GM23338 (cell line): ENCODE results near the gene RNF34. TPM values are rescaled to one million over a fixed set of nuclear protein-coding genes. Genes with fewer than 3 reads are reported as not detected.
A peak's percentile ranks its signal among the peaks of the same experiment; 100 is the strongest.

Source experiments
- ATAC-seq: fragments of 200-7000 bp; cut with Tn5 transposase; 3 replicates; pipeline ENCODE4 v1.9.1; 2020
- DNase-seq: peaks from one replicate; pipeline ENCODE4 v3.0.0-alpha.2; 2015; ENCODE audit warnings: low spot score
- H2AFZ ChIP-seq: fragments of 200-600 bp; sonication (generic); 2 replicates; pipeline ENCODE4 v1.8.0; 2016; ENCODE audit warnings: antibody characterized with exemption, mild to moderate bottlenecking, moderate library complexity
- H3F3A ChIP-seq: fragments of 200-600 bp; sonication (generic); replicated peaks from 2 replicates; pipeline ENCODE4 v1.8.0; 2017; ENCODE audit warnings: antibody characterized with exemption, mixed run types, low read depth
- H3K27ac ChIP-seq: fragments of 200-600 bp; sonication (generic); 2 replicates; pipeline ENCODE4 v1.6.1; 2016; ENCODE audit warnings: low read depth
- H3K27me3 ChIP-seq: fragments of 200-600 bp; sonication (generic); 2 replicates; pipeline ENCODE4 v1.8.0; 2016; ENCODE audit warnings: mild to moderate bottlenecking, mixed run types, moderate library complexity; ENCODE audit not compliant: insufficient read depth
- H3K36me3 ChIP-seq: fragments of 200-600 bp; sonication (generic); 2 replicates; pipeline ENCODE4 v1.8.0; 2016; ENCODE audit warnings: mild to moderate bottlenecking; ENCODE audit not compliant: insufficient read depth
- H3K4me1 ChIP-seq: fragments of 200-600 bp; sonication (generic); 2 replicates; pipeline ENCODE4 v1.8.0; 2016; ENCODE audit warnings: mild to moderate bottlenecking, moderate library complexity; ENCODE audit not compliant: insufficient read depth
- H3K4me2 ChIP-seq: fragments of 200-600 bp; sonication (generic); 2 replicates; pipeline ENCODE4 v1.7.1; 2017; ENCODE audit warnings: mixed run types
- H3K4me3 ChIP-seq: fragments of 200-600 bp; sonication (generic); 2 replicates; pipeline ENCODE4 v1.6.1; 2016; ENCODE audit warnings: mixed run types
- H3K79me2 ChIP-seq: fragments of 200-600 bp; sonication (generic); replicated peaks from 2 replicates; pipeline ENCODE4 v1.8.0; 2017; ENCODE audit warnings: mild to moderate bottlenecking; ENCODE audit not compliant: insufficient read depth
- H3K9me2 ChIP-seq: fragments of 200-600 bp; sonication (generic); 2 replicates; pipeline ENCODE4 v1.8.0; 2017; ENCODE audit not compliant: insufficient read depth
- H4K20me1 ChIP-seq: fragments of 200-600 bp; sonication (generic); replicated peaks from 2 replicates; pipeline ENCODE4 v1.8.0; 2017; ENCODE audit warnings: mild to moderate bottlenecking; ENCODE audit not compliant: insufficient read depth
- H3K27ac Mint-ChIP-seq: 2 replicates; pipeline ENCODE4 v1.8.0; 2020; ENCODE audit warnings: inconsistent platforms, mild to moderate bottlenecking, moderate library complexity, mixed read lengths
- H3K27me3 Mint-ChIP-seq: 3 replicates; pipeline ENCODE4 v1.8.0; 2022; ENCODE audit warnings: low read depth, mild to moderate bottlenecking, moderate library complexity, mixed read lengths, inconsistent platforms; ENCODE audit not compliant: insufficient read depth, poor library complexity
- H3K36me3 Mint-ChIP-seq: 3 replicates; pipeline ENCODE4 v1.8.0; 2021; ENCODE audit warnings: low read depth, mild to moderate bottlenecking, inconsistent platforms, moderate library complexity, mixed read lengths
- H3K4me1 Mint-ChIP-seq: 3 replicates; pipeline ENCODE4 v1.8.0; 2020; ENCODE audit warnings: mild to moderate bottlenecking, inconsistent platforms, mixed read lengths
- H3K4me3 Mint-ChIP-seq: 3 replicates; pipeline ENCODE4 v1.8.0; 2021; ENCODE audit warnings: moderate library complexity, mild to moderate bottlenecking, inconsistent platforms, mixed read lengths
- H3K9me3 Mint-ChIP-seq: 3 replicates; pipeline ENCODE4 v1.8.0; 2020; ENCODE audit warnings: moderate library complexity, mild to moderate bottlenecking, inconsistent platforms, mixed read lengths
- CREB1 ChIP-seq: fragments of 250-450 bp; sonication (Bioruptor Pico); IDR thresholded peaks from 2 replicates; pipeline ENCODE4 v1.5.0; 2020; ENCODE audit warnings: low read depth, mild to moderate bottlenecking, moderate library complexity
- CTCF ChIP-seq, 2 experiments: fragments of 200-600 bp in 1 of 2; sonication (generic) in 1 of 2; conservative IDR thresholded peaks; 2 replicates each; pipeline versions ENCODE4 v1.5.1 to v1.6.1; 2016 to 2017; ENCODE audit warnings: antibody characterized with exemption in 2 of 2, low read depth in 2 of 2, mild to moderate bottlenecking in 2 of 2, moderate library complexity in 1 of 2
- EZH2 ChIP-seq: fragments of 200-600 bp; sonication (generic); IDR thresholded peaks from one replicate; pipeline ENCODE4 v1.8.0; 2017; ENCODE audit warnings: antibody characterized with exemption, mild to moderate bottlenecking, low read depth; ENCODE audit not compliant: unreplicated experiment
- EZH2phosphoT487 ChIP-seq: fragments of 200-600 bp; sonication (generic); IDR thresholded peaks from one replicate; pipeline ENCODE4 v1.8.1; 2018; ENCODE audit warnings: antibody characterized with exemption; ENCODE audit not compliant: unreplicated experiment
- JUNB ChIP-seq: IDR thresholded peaks from one replicate; pipeline ENCODE4 v1.6.1; 2016; ENCODE audit warnings: antibody characterized with exemption; ENCODE audit not compliant: unreplicated experiment
- NANOG ChIP-seq: IDR thresholded peaks from 2 replicates; pipeline ENCODE4 v1.6.1; 2016; ENCODE audit warnings: antibody characterized with exemption, borderline replicate concordance
- POLR2AphosphoS5 ChIP-seq: IDR thresholded peaks from 2 replicates; pipeline ENCODE4 v1.6.1; 2016; ENCODE audit warnings: antibody characterized with exemption, low read depth
- REST ChIP-seq: IDR thresholded peaks from one replicate; pipeline ENCODE4 v1.6.1; 2018; ENCODE audit warnings: antibody characterized with exemption; ENCODE audit not compliant: unreplicated experiment
- STAT1 ChIP-seq: IDR thresholded peaks from one replicate; pipeline ENCODE4 v1.6.1; 2016; ENCODE audit warnings: antibody characterized with exemption; ENCODE audit not compliant: unreplicated experiment
- ZNF114 ChIP-seq: fragments of 250-450 bp; sonication (Bioruptor Pico); IDR thresholded peaks from 2 replicates; pipeline ENCODE4 v1.5.0; 2020; ENCODE audit warnings: mild to moderate bottlenecking, moderate library complexity
- ZNF331 ChIP-seq: fragments of 250-450 bp; sonication (Bioruptor Pico); IDR thresholded peaks from 2 replicates; pipeline ENCODE4 v1.5.0; 2020; ENCODE audit warnings: low read depth, mild to moderate bottlenecking, moderate library complexity
- ZNF462 ChIP-seq: fragments of 250-450 bp; sonication (Bioruptor Pico); IDR thresholded peaks from 2 replicates; pipeline ENCODE4 v1.5.0; 2020; ENCODE audit warnings: mild to moderate bottlenecking, moderate library complexity
- polyA plus RNA-seq: library from polyadenylated mRNA; unstranded; fragments of >200 nt; fragmentation: Nextera tagmentation; extraction: Ambion mirVana; gene quantifications from 2 replicates; pipeline ENCODE4 v1.2.1, GENCODE V29; 2016
- total RNA-seq: library from RNA; depleted of rRNA; stranded (reverse); fragments of >200 nt; shearing (Covaris generic); gene quantifications from 2 replicates; pipeline ENCODE4 v1.2.3, GENCODE V29; 2014
- TF ChIP-seq, protein P1 (sequence below): IDR thresholded peaks from 2 replicates; pipeline ENCODE4 v1.6.1; 2016; ENCODE audit warnings: antibody characterized with exemption

RNF34 gene
- total and polyA plus RNA-seq, 2 experiments from 2014 or later: 47.2 to 63.3 TPM

DNA sequence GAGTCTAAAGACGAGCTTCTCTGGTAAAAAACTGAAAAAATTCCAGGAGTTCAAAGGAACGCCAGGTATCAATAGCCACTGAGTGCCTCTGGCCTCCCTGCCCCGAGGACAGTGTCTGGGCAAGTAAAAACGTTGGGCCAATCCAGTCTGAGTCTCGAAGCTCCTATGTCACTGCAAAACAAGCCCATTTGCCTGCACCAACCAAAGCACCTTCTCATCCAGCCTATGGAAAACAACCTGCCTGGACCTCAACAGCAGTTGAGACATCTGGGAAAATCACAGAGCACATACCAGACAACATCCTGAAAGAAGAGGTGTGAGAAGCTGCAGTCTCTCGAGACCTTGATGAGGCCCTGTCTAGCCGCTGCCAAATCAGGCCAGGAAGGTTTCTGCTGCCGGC lies 56.6 kb downstream of the RNF34 start:
- Histone ChIP-seq H2AFZ (no peak overlapping the region), H3K27ac (peak overlapping the region; percentile 59; the same call in 1 of the 2 replicates), H3K36me3 (peaks cover 6% of the 10 kb centered on the region; the same call in 1 of the 2 replicates), H4K20me1 (peaks cover 44% of the 10 kb centered on the region), H3K79me2 (peaks cover 85% of the 10 kb centered on the region), H3F3A (no peaks in the 10 kb centered on the region), H3K27me3 (no peaks in the 10 kb centered on the region), H3K4me3 (no peak overlapping the region), H3K4me2 (no peak overlapping the region), H3K9me2 (no peaks in the 10 kb centered on the region), H3K4me1 (no peaks in the 10 kb centered on the region)
- no peak for ATAC-seq
- H3K4me1 Mint-ChIP-seq: peaks cover 22% of the 10 kb centered on the region; the same call in 2 of the 3 replicates
- peaks cover 23% of the 10 kb centered on the region for H3K36me3 Mint-ChIP-seq
- H3K27ac Mint-ChIP-seq: peak overlapping the region; percentile 85
- TF ChIP-seq ZNF114 (CRISPR knock-in tag) (no peak), CREB1 (CRISPR knock-in tag) (no peak), POLR2AphosphoS5 (no peak), EZH2 (no peak), ZNF462 (no peak), NANOG (no peak), EZH2phosphoT487 (no peak), REST (no peak), CTCF (conservative IDR thresholded peaks at IDR 0.05; ENCODE audit: low read depth in 2 of 2) (no peak), STAT1 (no peak), JUNB (no peak), ZNF331 (CRISPR knock-in tag) (no peak)
- TF ChIP-seq, protein P1, sequence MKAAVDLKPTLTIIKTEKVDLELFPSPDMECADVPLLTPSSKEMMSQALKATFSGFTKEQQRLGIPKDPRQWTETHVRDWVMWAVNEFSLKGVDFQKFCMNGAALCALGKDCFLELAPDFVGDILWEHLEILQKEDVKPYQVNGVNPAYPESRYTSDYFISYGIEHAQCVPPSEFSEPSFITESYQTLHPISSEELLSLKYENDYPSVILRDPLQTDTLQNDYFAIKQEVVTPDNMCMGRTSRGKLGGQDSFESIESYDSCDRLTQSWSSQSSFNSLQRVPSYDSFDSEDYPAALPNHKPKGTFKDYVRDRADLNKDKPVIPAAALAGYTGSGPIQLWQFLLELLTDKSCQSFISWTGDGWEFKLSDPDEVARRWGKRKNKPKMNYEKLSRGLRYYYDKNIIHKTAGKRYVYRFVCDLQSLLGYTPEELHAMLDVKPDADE: no peak
- no peaks in the 10 kb centered on the region; the same call in 2 of the 3 replicates for H3K9me3 Mint-ChIP-seq
- H3K4me3 Mint-ChIP-seq: no peak overlapping the region
- DNase-seq: no peak
- peaks cover 16% of the 10 kb centered on the region for H3K27me3 Mint-ChIP-seq
